AG04449 (cell line): ENCODE measurements around the gene TUBB4B.
"Not testable (repeated sequence)": the region's sequence is repeated elsewhere in the genome, so short reads cannot be mapped to it uniquely, and the experiment has no call there.

Source experiments
- CTCF ChIA-PET: fragments of 350-600 bp; formaldehyde crosslinking; extraction: SDS; loops from one replicate; lab custom pipeline; 2021; ENCODE audit warnings: antibody characterized with exemption; lab: Yijun Ruan, JAX
- POLR2A ChIA-PET: fragments of 400-600, 350-600 bp; formaldehyde crosslinking; extraction: SDS; loops from one replicate; lab custom pipeline; 2020; ENCODE audit warnings: antibody characterized with exemption, inconsistent platforms; lab: Yijun Ruan, JAX
- DNase-seq: peaks from one replicate; pipeline ENCODE4 v3.0.0-alpha.2; 2010; ENCODE audit warnings: low read depth, low spot score
- H3K4me3 ChIP-seq: 2 replicates; pipeline ENCODE4 v1.5.1; 2011; ENCODE audit warnings: low read depth, mild to moderate bottlenecking, control low read depth, low read length
- TF ChIP-seq, protein P1 (sequence below): IDR thresholded peaks from one replicate; pipeline ENCODE4 v1.5.1; 2011; ENCODE audit warnings: mild to moderate bottlenecking, moderate library complexity, low read length, control low read depth, inconsistent platforms; ENCODE audit not compliant: insufficient read depth; ENCODE audit errors: missing control alignments

TUBB4B gene

GRCh38 chr9:137242269-137243203, 1.4 kb downstream of the TUBB4B start:
- POLR2A ChIA-PET = interaction anchor here (0.6 to 7.4 kb wide), 12 partner anchors 11 to 437 kb away, joined by 3 to 164 read pairs (median 4); partner anchors contain the start of genes ANAPC2, MAN1B1, NELFB and SSNA1
- peak overlapping the region; percentile 78 for H3K4me3 ChIP-seq
- DNase-seq = no peak
- CTCF ChIA-PET = interaction anchor here (0.5 to 1.4 kb wide), 4 partner anchors 14 to 183 kb away, joined by 3 to 4 read pairs (median 4); partner anchors contain the start of genes ANAPC2 and SSNA1
- TF ChIP-seq, protein P1, sequence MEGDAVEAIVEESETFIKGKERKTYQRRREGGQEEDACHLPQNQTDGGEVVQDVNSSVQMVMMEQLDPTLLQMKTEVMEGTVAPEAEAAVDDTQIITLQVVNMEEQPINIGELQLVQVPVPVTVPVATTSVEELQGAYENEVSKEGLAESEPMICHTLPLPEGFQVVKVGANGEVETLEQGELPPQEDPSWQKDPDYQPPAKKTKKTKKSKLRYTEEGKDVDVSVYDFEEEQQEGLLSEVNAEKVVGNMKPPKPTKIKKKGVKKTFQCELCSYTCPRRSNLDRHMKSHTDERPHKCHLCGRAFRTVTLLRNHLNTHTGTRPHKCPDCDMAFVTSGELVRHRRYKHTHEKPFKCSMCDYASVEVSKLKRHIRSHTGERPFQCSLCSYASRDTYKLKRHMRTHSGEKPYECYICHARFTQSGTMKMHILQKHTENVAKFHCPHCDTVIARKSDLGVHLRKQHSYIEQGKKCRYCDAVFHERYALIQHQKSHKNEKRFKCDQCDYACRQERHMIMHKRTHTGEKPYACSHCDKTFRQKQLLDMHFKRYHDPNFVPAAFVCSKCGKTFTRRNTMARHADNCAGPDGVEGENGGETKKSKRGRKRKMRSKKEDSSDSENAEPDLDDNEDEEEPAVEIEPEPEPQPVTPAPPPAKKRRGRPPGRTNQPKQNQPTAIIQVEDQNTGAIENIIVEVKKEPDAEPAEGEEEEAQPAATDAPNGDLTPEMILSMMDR = no peak

DNA sequence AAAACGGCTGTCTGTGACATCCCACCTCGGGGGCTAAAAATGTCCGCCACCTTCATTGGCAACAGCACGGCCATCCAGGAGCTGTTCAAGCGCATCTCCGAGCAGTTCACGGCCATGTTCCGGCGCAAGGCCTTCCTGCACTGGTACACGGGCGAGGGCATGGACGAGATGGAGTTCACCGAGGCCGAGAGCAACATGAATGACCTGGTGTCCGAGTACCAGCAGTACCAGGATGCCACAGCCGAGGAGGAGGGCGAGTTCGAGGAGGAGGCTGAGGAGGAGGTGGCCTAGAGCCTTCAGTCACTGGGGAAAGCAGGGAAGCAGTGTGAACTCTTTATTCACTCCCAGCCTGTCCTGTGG, 2.2 kb downstream of the TUBB4B start:
- POLR2A ChIA-PET = interaction anchor here (0.7 to 7.4 kb wide), 4 partner anchors 11 to 184 kb away, joined by 3 to 164 read pairs (median 6); partner anchors contain the start of genes ANAPC2, MAN1B1, NELFB and SSNA1
- not testable (repeated sequence) for DNase-seq, H3K4me3 ChIP-seq
- CTCF ChIA-PET = interaction anchor here (0.8 to 1.4 kb wide), 2 partner anchors 11 to 13 kb away, joined by 4 read pairs; partner anchors contain the start of gene NELFB

DNA sequence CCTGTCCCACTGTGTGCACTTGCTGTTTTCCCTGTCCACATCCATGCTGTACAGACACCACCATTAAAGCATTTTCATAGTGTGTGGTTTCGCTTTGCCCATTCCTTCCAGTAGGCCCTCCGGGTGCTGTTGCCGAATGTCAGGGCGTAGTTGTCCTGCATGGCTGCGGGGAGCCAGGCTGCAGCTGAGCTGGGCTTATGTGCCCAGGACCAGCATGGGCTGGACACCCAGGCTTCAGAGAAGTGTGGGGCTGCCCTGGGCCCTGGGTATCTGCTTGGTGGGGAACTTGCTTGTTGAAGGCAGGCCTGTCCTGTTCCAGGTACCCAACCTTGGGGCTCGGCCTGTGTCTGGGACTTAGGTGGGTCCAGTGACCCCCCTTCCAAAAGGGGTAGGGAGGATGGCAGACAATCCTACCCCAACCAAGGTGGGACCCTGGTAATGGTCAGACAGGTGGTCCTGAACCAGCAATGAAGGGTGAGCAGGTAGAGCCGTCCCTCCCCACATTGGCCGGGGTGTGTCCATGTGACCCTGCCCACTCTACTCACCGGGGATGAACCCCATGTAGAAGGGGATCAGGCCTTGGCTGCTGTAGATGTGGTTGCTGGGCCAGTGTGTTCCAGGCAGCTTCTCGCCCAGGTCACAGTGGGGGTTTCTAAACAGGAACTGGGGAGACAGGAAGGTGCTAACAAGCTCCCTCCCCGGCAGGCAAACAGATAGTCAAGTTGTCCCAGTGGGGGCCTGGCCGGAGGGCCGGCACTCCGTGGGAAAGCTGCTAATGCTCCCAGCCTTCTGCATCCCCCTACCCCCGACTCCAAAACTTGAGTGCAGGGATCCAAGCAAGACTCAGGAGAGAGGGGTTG, 2.8 kb downstream of the TUBB4B start:
- POLR2A ChIA-PET = interaction anchor here (0.7 to 7.4 kb wide), 3 partner anchors 10 to 185 kb away, joined by 4 to 164 read pairs (median 8); partner anchors contain the start of genes ANAPC2, NELFB, SSNA1 and STPG3
- TF ChIP-seq, protein P1 = no peak
- DNase-seq = no peak
- no peak overlapping the region for H3K4me3 ChIP-seq
- CTCF ChIA-PET = interaction anchor here (0.8 to 1.4 kb wide), 2 partner anchors 11 to 12 kb away, joined by 4 read pairs; partner anchors contain the start of gene NELFB

DNA sequence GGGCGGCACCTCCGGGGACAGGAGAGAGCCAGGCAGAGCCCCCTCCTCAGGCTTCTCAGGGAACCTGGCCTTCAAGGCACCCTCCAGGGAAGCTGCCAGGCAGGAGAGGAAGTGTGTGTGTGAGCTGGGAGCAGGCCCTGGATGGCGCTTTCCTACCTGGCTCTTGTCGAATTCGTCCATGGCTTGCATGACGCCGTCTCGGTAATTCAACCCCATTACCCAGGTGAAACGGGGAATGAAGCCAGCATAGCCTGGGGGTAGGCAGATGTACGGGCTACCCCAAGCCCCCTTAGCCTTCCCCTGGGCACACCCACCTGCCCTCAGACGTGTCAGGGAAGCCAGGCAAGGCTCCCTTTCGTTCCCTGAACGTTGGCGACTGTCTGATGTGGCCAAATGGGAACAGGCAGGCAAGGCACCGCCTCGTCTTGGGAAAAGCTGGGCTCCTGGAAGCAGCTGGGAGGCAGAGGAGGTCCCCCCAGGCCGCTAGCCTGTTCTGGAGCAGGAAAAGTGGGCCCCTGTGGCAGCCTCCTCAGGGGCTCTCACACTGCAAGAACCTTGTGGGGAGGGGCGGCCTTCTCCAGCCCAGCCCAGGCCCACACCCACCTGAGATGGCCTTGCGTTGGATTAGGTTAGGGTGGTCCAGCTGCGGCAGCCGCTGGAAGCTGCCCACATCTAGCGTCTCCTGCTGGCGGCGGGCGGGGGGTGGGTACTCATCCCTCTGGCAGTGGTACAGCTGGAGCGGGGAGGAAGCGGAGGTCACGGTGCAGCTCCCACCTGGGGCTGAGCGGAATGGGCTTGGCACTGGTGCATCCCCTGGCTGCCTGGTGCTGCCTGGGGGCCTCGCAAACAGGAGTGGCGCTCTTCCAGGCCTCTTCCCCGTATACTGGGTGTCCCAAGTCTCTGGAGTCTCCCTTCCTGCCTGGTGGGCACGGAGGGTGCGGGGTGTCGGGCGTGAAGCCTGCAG, 3.7 kb downstream of the TUBB4B start:
- POLR2A ChIA-PET = interaction anchor here (0.7 to 7.4 kb wide), 4 partner anchors 9 to 115 kb away, joined by 3 to 164 read pairs (median 4); partner anchors contain the start of genes NELFB, STPG3 and TOR4A
- H3K4me3 ChIP-seq = no peak overlapping the region
- no peak for DNase-seq
- TF ChIP-seq, protein P1 = no peak
- CTCF ChIA-PET = interaction anchor here (1.1 to 1.7 kb wide), 2 partner anchors 8 to 10 kb away, joined by 6 to 7 read pairs; partner anchors contain the start of gene NELFB

GRCh38 chr9:137245450-137246421, 4.6 kb downstream of the TUBB4B start:
- CTCF ChIA-PET = interaction anchor here (1.1 to 1.7 kb wide), 2 partner anchors 9 kb away, joined by 6 to 7 read pairs; partner anchors contain the start of gene NELFB
- no peak overlapping the region for H3K4me3 ChIP-seq
- DNase-seq = no peak
- TF ChIP-seq, protein P1 = no peak
- POLR2A ChIA-PET = interaction anchor here (1.1 to 7.4 kb wide), 2 partner anchors 8 to 116 kb away, joined by 3 to 164 read pairs; partner anchors contain the start of genes NELFB and STPG3
